ENCODE data around the gene DNAAF3.

Gene DNAAF3

GRCh38 chr19:55114566-55115145, 51.8 kb downstream of the DNAAF3 start:
- no peak overlapping the region for H3K4me3 ChIP-seq (ENCODE audit: low read depth, low read length)
- no peak for TF ChIP-seq CTCF (IDR thresholded peaks at IDR 0.05; ENCODE audit: borderline replicate concordance, insufficient read depth, low read depth, low read length)

- no peak overlapping the region for H3K4me3 ChIP-seq (ENCODE audit: low read depth, low read length)
- TF ChIP-seq CTCF (IDR thresholded peaks at IDR 0.05; ENCODE audit: borderline replicate concordance, insufficient read depth, low read depth, low read length), result no peak
Observed at GRCh38 chr19:55113570-55114039, 52.8 kb downstream of the DNAAF3 start.

- TF ChIP-seq CTCF (IDR thresholded peaks at IDR 0.05; ENCODE audit: borderline replicate concordance, insufficient read depth, low read depth, low read length), result peak; percentile 15; the same call in 1 of the 2 replicates
- H3K4me3 ChIP-seq (ENCODE audit: low read depth, low read length), result no peak overlapping the region
Observed at GRCh38 chr19:55112777-55113569, 53.4 kb downstream of the DNAAF3 start.

- TF ChIP-seq CTCF (IDR thresholded peaks at IDR 0.05; ENCODE audit: borderline replicate concordance, insufficient read depth, low read depth, low read length), result no peak
Observed at GRCh38 chr19:55112246-55112776, 54.1 kb downstream of the DNAAF3 start.

GRCh38 chr19:55111238-55111831, 55.1 kb downstream of the DNAAF3 start:
- H3K4me3 ChIP-seq (ENCODE audit: low read depth, low read length), result no peak overlapping the region
- no peak for TF ChIP-seq CTCF (IDR thresholded peaks at IDR 0.05; ENCODE audit: borderline replicate concordance, insufficient read depth, low read depth, low read length)

More at GRCh38 chr19:55112246-55112776, 54.1 kb downstream of the DNAAF3 start:
- H3K4me3 ChIP-seq (ENCODE audit: low read depth, low read length), result no peak overlapping the region

GRCh38 chr19:55109527-55110291, 56.7 kb downstream of the DNAAF3 start:
- no peak for TF ChIP-seq CTCF (IDR thresholded peaks at IDR 0.05; ENCODE audit: borderline replicate concordance, insufficient read depth, low read depth, low read length)

More at GRCh38 chr19:55109527-55110291, 56.7 kb downstream of the DNAAF3 start:
- no peak overlapping the region for H3K4me3 ChIP-seq (ENCODE audit: low read depth, low read length)
